SK-N-MC (cell line): ENCODE data around the gene KNOP1.

ENCODE experiments used
- EZH2 ChIP-seq: fragments of 200-600 bp; sonication (generic); IDR thresholded peaks from one replicate; pipeline ENCODE4 v1.6.1; 2017; ENCODE audit warnings: antibody characterized with exemption
- POLR2AphosphoS5 ChIP-seq: IDR thresholded peaks from 2 replicates; pipeline ENCODE4 v1.6.1; 2012; ENCODE audit warnings: mild to moderate bottlenecking, low read depth, low read length, borderline replicate concordance

DNA sequence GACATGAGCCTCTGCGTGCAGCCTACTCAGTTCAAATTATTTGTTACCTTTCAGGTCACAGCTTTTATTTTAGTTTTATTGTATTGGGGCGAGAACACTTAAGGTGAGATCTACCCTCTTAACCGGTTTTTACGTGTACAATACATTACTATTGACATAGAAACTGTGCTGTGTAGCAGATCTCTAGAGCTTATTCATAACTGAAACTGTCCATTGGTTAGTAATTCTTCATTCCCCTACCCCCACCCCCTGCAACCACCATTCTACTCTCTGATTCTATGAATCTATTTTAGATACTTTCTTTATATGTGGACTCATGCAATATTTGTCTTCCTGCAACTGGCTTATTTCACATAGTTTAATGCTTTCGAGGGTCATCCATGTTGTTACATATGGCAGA, 43.5 kb downstream of the KNOP1 start:
- no peak for TF ChIP-seq EZH2
- TF ChIP-seq POLR2AphosphoS5: no peak
